Cardiac muscle cell (in vitro differentiated cells and primary cell): ENCODE data around the gene P2RY6. TPM values are rescaled to one million over a fixed set of nuclear protein-coding genes. Genes with fewer than 3 reads are reported as not detected.

Source experiments
- DNase-seq, 2 donors: peaks; one replicate each; pipeline versions ENCODE4 v3.0.0 to v3.0.0-alpha.2; 2010 to 2017; ENCODE audit warnings: low read depth in 1 of 2, low spot score in 1 of 2
- H3K27ac ChIP-seq: fragments of 200-600 bp; sonication (generic); 2 replicates; pipeline ENCODE4 v1.5.1; 2016
- H3K27me3 ChIP-seq: fragments of 200-600 bp; sonication (generic); 2 replicates; pipeline ENCODE4 v1.6.0; 2016; ENCODE audit warnings: control low read depth
- H3K36me3 ChIP-seq: fragments of 200-600 bp; sonication (generic); 2 replicates; pipeline ENCODE4 v1.5.1; 2016; ENCODE audit warnings: control low read depth
- H3K4me1 ChIP-seq: fragments of 200-600 bp; sonication (generic); 2 replicates; pipeline ENCODE4 v1.8.1; 2017; ENCODE audit warnings: low read depth, mild to moderate bottlenecking, mixed run types
- H3K4me3 ChIP-seq: fragments of 200-600 bp; sonication (generic); 2 replicates; pipeline ENCODE4 v1.5.1; 2016; ENCODE audit warnings: mild to moderate bottlenecking
- H3K9me3 ChIP-seq: fragments of 200-600 bp; sonication (generic); 2 replicates; pipeline ENCODE4 v1.5.1; 2017; ENCODE audit warnings: low read depth, mild to moderate bottlenecking, control low read depth
- CTCF ChIP-seq: IDR thresholded peaks from 2 replicates; pipeline ENCODE4 v1.5.1; 2012; ENCODE audit warnings: low read depth, mild to moderate bottlenecking, low read length
- polyA plus RNA-seq: library from polyadenylated mRNA; unstranded; fragments of >200 nt; fragmentation: Nextera tagmentation; extraction: Ambion mirVana; gene quantifications from 2 replicates; pipeline ENCODE4 v1.2.1, GENCODE V29; 2016
- total RNA-seq: library from RNA; depleted of rRNA; stranded (reverse); fragments of >200 nt; gene quantifications from 2 replicates; pipeline ENCODE4 v1.2.3, GENCODE V29; 2016

P2RY6 gene
- total and polyA plus RNA-seq, 2 experiments from 2014 or later = 0.39 TPM; not detected in 1

- no peaks in the 10 kb centered on the region for H3K9me3 ChIP-seq
- H3K27me3 ChIP-seq = peaks cover 29% of the 10 kb centered on the region
- H3K4me1 ChIP-seq = peaks cover 17% of the 10 kb centered on the region
- H3K36me3 ChIP-seq = no peaks in the 10 kb centered on the region
- no peak overlapping the region for H3K4me3 ChIP-seq
- no peak for TF ChIP-seq CTCF
- H3K27ac ChIP-seq = no peak overlapping the region
- no peak for DNase-seq
Observed at GRCh38 chr11:73265278-73265810, 6.8 kb upstream of the P2RY6 start.

- Histone ChIP-seq H3K4me1 (peaks cover 19% of the 10 kb centered on the region), H3K9me3 (no peaks in the 10 kb centered on the region), H3K36me3 (no peaks in the 10 kb centered on the region), H3K4me3 (no peak overlapping the region), H3K27ac (no peak overlapping the region), H3K27me3 (peaks cover 29% of the 10 kb centered on the region)
- no peak for DNase-seq
- TF ChIP-seq CTCF = no peak
Observed at GRCh38 chr11:73265853-73266645, 6.1 kb upstream of the P2RY6 start.

DNA sequence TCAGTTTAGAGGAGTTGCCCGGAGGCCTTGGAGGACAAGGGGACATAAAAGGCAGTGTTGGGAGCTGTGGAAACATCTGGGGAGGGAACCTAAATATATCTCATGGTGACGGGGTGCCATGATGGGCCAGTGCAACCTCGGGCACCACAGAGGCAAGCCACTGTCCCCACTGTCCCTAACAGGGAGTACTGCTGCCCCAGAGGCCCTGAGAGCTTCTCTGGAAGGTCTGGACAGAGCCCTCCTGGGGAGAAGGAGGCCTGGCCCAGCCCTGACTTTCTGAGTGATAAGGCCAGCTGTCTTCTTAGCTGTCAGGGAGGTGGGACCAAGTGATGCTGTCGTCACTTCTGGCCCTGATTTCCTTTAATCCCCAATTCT, 5.5 kb upstream of the P2RY6 start:
- no peak overlapping the region for H3K4me3 ChIP-seq
- peaks cover 21% of the 10 kb centered on the region for H3K4me1 ChIP-seq
- H3K27ac ChIP-seq = no peak overlapping the region
- no peaks in the 10 kb centered on the region for H3K36me3 ChIP-seq
- no peak for TF ChIP-seq CTCF
- DNase-seq = no peak
- peaks cover 29% of the 10 kb centered on the region for H3K27me3 ChIP-seq
- no peaks in the 10 kb centered on the region for H3K9me3 ChIP-seq

DNA sequence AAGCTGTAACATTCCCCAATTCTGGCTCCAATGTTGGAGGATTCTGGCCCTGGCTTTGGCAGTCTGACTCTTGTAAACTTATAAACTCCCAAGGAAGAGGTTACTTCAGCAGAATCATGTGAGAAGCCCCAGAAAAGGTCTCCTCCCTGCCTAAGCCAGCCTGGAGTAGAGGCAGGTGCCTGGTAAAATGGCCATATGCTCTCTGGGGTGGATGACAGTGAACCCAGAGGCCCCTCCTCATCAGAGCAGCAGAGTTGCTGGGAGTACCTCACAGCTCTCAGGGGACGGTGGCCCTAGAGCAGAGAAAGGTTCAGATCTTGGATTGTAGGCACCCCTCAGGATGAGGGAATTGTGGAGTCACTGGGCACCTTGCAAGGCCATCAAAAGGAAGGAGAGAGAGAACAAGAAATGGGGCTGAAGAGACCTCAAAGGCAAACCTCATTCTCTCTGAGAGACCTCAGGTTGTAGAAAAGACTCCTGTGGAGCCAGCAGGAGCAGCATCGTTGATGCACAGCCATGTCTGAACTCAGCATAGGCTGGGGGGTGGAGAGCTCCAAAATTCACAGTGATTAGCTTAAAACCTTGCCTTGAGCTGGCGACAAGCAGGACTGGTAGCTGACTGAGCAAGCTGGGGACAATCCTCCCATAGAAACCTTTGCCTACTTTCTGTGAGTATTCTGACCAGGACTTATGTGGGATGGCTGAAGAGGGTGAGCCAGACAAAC, 4.9 kb upstream of the P2RY6 start:
- Histone ChIP-seq H3K4me1 (peaks cover 21% of the 10 kb centered on the region), H3K27ac (no peak overlapping the region), H3K36me3 (no peaks in the 10 kb centered on the region), H3K9me3 (no peaks in the 10 kb centered on the region), H3K27me3 (peaks cover 29% of the 10 kb centered on the region), H3K4me3 (no peak overlapping the region)
- TF ChIP-seq CTCF = no peak
- no peak for DNase-seq

DNA sequence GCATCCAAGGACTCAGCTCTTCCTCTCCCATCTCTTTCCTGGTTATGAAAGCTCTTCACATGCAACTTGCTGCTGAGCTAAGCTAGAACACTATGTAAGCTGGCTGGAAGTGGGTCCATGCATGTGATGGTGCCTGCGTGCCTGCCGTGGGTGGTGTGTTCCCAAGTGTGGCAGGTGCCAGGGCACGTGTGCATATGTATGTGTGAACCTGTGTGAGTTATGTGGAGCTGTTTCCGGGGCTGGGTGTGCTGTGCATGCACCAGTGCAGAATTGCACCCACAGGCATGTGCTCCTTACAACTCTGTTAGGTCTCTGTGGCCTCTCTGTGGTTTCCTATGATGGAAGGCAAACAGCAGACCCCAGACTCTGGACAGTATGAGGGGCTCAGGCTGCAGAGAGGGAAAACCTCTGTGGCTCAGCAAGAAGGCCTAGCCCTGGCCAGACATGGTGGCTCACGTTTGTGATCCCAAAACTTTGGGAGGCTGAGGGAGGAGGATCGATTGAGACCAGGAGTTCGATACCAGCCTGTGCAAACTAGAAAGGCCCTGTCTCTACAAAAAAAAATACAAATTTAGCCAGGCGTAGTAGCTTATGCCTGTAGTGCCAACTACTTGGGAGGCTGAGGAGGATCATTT, 4.1 kb upstream of the P2RY6 start:
- Histone ChIP-seq H3K27ac (no peak overlapping the region), H3K4me3 (no peak overlapping the region), H3K36me3 (no peaks in the 10 kb centered on the region), H3K27me3 (peaks cover 26% of the 10 kb centered on the region), H3K9me3 (no peaks in the 10 kb centered on the region), H3K4me1 (peaks cover 21% of the 10 kb centered on the region)
- DNase-seq = no peak
- no peak for TF ChIP-seq CTCF
